ENCODE data around the gene FARP2. TPM values are rescaled to one million over a fixed set of nuclear protein-coding genes. Genes with fewer than 3 reads are reported as not detected.
"Not testable (repeated sequence)": the region's sequence is repeated elsewhere in the genome, so short reads cannot be mapped to it uniquely, and the experiment has no call there.

Gene FARP2
- total RNA-seq, 6 experiments from 2014 or later: 38.3 to 46.4 (median 41.9) TPM

- no peak overlapping the region for H3K4me3 Mint-ChIP-seq
- H3K4me1 Mint-ChIP-seq (ENCODE audit: low read depth): peaks cover 10% of the 10 kb centered on the region
- peaks cover 6% of the 10 kb centered on the region for H3K27me3 Mint-ChIP-seq (ENCODE audit: insufficient read depth)
- H3K9me3 Mint-ChIP-seq: peaks cover 6% of the 10 kb centered on the region
- no peak overlapping the region for H3K27ac Mint-ChIP-seq
- TF ChIP-seq, protein P1, sequence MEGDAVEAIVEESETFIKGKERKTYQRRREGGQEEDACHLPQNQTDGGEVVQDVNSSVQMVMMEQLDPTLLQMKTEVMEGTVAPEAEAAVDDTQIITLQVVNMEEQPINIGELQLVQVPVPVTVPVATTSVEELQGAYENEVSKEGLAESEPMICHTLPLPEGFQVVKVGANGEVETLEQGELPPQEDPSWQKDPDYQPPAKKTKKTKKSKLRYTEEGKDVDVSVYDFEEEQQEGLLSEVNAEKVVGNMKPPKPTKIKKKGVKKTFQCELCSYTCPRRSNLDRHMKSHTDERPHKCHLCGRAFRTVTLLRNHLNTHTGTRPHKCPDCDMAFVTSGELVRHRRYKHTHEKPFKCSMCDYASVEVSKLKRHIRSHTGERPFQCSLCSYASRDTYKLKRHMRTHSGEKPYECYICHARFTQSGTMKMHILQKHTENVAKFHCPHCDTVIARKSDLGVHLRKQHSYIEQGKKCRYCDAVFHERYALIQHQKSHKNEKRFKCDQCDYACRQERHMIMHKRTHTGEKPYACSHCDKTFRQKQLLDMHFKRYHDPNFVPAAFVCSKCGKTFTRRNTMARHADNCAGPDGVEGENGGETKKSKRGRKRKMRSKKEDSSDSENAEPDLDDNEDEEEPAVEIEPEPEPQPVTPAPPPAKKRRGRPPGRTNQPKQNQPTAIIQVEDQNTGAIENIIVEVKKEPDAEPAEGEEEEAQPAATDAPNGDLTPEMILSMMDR (IDR thresholded peaks at IDR 0.05): no peak
- DNase-seq: no peak
- H3K36me3 Mint-ChIP-seq (ENCODE audit: low read depth): peaks cover 6% of the 10 kb centered on the region; the same call in 1 of the 2 replicates
Observed at GRCh38 chr2:241519669-241520068, 163.6 kb downstream of the FARP2 start.

DNA sequence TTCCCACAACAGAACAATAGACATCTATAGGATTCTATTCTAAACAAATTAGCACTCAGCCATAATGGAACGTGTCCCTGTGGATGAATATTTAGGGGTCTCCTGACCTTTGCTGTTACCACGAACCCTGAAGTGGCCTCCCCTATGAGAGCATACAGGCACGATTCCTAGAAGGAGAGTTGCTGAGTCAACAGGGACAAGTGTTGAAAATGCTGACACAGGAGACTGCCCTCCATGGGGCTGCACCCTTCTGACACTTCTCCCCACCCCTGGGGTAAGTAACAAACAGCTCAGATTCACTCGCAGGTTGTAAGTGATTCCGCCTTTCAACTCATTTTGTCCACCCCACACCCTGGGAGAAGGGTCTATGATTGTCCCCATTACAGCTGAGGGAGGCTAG, 166.4 kb downstream of the FARP2 start:
- Mint-ChIP-seq H3K36me3 (ENCODE audit: low read depth) (peaks cover 12% of the 10 kb centered on the region), H3K9me3 (peaks cover 20% of the 10 kb centered on the region), H3K27me3 (ENCODE audit: insufficient read depth) (peaks cover 6% of the 10 kb centered on the region; the same call in 1 of the 2 replicates), H3K4me3 (no peak overlapping the region), H3K27ac (no peak overlapping the region), H3K4me1 (ENCODE audit: low read depth) (no peaks in the 10 kb centered on the region)
- TF ChIP-seq, protein P1 (IDR thresholded peaks at IDR 0.05): no peak
- no peak for DNase-seq

DNA sequence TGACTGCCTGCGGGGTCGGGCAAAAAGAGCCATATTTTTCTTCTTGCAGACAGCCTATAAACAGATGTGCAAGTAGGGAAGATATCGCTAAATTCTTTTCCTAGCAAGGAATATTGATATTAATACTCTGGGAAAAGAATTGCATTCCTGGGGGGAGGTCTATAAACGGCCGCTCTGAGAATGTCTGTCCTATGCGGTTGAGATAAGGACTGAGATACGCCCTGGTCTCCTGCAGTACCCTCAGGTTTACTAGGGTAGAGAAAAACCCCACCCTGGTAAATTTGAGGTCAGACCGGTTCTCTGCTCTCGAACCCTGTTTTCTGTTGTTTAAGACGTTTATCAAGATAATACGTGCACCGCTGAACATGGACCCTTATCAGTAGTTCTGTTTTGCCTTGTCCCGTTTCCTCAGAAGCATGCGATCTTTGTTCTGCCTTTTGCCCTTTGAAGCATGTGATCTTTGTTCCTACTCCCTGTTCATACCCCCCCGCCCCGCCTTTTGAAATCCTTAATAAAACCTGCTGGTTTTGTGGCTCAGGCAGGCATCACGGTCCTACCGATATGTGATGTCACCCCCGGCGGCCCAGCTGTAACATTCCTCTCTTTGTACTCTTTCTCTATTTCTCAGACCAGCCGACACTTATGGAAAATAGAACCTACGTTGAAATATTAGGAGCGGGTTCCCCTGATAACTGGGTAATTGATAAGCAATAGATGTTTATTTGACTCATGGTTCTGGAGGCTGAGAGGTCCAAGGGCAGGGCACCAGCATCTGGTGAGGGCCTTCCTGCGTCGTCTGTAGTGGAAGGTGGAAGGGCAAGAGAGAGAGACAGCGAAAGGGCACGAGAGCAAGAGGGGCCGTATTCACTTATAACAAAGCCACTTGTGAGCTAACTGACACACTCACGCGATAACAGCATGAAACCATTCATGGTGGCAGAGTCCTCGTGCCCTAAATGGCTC, 170.0 kb downstream of the FARP2 start:
- peaks cover 12% of the 10 kb centered on the region for H3K27me3 Mint-ChIP-seq (ENCODE audit: insufficient read depth)
- H3K4me3 Mint-ChIP-seq; H3K36me3 Mint-ChIP-seq (ENCODE audit: low read depth); H3K27ac Mint-ChIP-seq; H3K4me1 Mint-ChIP-seq (ENCODE audit: low read depth); DNase-seq: not testable (repeated sequence)
- peaks cover 18% of the 10 kb centered on the region for H3K9me3 Mint-ChIP-seq

DNA sequence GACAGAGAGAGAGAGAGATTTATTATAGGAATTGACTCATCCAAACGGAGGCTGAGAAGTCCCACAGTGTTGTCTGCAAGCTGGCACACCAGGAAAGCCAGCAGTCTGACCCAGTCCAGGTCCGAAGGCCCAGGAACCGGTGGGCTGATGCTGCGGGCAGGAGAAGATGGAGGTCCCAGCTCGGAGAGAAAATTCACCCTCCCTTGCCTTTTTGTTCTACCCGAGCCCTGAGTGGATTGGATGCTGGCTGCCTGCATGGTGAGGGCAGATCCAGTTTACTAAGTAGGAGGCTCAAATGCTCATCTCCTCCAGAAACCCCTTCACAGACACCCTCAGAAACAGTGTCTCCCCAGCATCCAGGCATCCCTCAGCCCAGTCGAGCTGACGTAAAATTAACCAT, 174.5 kb downstream of the FARP2 start:
- Mint-ChIP-seq H3K27ac (no peak overlapping the region), H3K27me3 (ENCODE audit: insufficient read depth) (peaks cover 26% of the 10 kb centered on the region), H3K36me3 (ENCODE audit: low read depth) (peaks cover 10% of the 10 kb centered on the region), H3K4me1 (ENCODE audit: low read depth) (no peaks in the 10 kb centered on the region), H3K4me3 (no peak overlapping the region), H3K9me3 (peaks cover 11% of the 10 kb centered on the region)
- DNase-seq: no peak
- TF ChIP-seq, protein P1 (IDR thresholded peaks at IDR 0.05): no peak

DNA sequence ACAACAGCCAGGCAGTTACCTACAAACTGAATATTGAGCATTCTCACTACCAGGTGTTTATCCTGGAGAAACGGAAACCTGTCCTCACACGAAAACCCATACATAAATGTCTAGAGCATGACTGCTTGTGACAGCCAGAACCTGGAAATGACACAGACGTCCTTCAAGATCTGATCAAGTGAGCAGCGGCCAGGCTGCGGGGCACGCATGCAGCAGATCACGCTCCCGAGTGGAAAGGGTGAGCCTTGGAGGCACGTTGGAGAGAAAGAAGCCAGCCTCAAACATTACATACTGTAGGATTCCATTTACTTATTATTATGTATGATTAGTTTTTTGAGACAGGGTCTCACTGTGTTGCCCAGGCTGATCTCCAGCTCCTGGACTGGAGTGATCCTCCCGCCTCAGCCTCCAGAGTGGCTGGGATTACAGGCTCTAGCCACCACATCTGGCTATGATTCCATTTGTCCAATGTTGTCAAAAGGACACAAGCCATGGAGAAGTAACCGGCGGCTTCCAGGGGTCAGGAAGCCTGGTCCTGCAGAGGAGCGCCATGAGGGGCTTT, 175.2 kb downstream of the FARP2 start:
- H3K9me3 Mint-ChIP-seq: peaks cover 4% of the 10 kb centered on the region

More for the DNA sequence above, 175.2 kb downstream of the FARP2 start:
- no peak overlapping the region for H3K27ac Mint-ChIP-seq
- no peaks in the 10 kb centered on the region for H3K4me1 Mint-ChIP-seq (ENCODE audit: low read depth)
- H3K36me3 Mint-ChIP-seq (ENCODE audit: low read depth): peaks cover 4% of the 10 kb centered on the region
- H3K27me3 Mint-ChIP-seq (ENCODE audit: insufficient read depth): peaks cover 26% of the 10 kb centered on the region
- no peak for DNase-seq
- no peak overlapping the region for H3K4me3 Mint-ChIP-seq
- TF ChIP-seq, protein P1 (IDR thresholded peaks at IDR 0.05): no peak

Data from HFFc6 (cell line).